ENCODE data around the gene RNU6-9.

DNA sequence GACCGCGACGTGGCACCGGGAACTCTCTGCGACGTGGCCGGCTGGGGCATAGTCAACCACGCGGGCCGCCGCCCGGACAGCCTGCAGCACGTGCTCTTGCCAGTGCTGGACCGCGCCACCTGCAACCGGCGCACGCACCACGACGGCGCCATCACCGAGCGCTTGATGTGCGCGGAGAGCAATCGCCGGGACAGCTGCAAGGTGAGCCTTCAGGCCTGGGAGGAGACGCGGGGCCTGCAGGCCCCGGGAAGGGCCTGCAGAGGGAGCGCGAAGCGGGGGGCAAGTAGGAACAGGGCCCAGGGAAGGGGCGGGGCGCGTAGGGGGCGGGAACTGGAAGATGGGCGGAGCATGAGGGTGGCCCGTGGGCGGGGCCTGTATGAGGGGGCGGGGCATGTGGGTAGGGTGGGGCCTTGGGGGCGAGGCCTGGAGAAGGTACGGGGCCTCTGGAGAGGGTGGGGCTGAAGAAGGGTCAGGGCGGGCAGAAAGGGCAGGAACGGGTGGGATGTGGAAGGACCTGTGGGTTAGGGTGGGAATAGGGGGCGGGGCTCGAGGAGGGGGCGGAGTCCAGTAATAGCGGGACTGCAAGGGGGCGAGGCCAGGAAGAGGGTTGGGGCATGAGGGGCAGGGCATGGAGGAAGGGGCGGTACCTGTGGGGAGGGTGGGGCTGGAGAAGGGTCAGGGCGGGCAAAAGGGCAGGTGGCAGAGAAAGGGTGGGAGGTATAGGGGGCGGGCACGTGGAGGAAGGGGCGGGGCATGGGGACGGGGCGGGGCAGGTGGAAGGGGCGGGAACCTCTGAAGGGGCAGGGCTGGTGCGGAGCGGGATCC is 31.3 kb upstream of the RNU6-9 start:
- TF ChIP-seq POLR2A (IDR thresholded peaks at IDR 0.05) (no peak), POLR2AphosphoS5 (IDR thresholded peaks at IDR 0.05) (no peak)
